GM12892 (cell line): ENCODE results near the gene LZTS2.

Source experiments
- POLR2A ChIP-seq: IDR thresholded peaks from 2 replicates; pipeline ENCODE4 v1.6.1; 2011; ENCODE audit warnings: low read depth, low read length, control low read depth
- POLR2AphosphoS5 ChIP-seq: IDR thresholded peaks from 2 replicates; pipeline ENCODE4 v1.6.1; 2011; ENCODE audit warnings: low read depth, low read length, control low read depth

DNA sequence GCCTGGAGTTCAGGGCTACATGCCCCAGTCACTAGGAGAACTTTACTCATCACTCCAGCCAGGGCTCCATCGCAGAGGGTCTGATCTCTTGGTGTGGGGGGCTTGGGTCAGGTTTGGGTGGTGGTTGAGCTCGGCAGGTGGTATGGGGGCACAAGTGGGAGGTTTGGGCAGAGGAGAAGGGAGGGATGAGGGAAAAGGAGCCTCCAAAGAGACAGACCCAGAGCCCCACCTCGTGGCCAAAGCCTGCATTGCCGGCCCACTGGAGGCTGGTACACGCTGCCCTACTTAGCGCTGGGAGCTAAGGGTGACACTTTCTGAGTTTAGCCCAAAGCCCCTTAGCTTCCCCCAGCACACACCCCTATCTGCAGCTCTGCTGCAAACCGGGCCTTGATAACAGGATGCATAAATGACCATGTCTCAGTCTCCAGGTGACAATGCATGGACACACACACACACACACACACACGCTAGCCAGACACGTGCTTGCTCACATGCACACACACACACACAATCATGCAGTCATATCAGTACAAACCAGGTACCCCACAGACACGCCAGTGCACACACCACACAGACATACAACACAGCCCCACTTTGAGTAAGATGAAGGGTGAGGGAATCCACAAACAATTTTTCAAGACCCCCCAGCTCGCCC, 14.7 kb downstream of the LZTS2 start:
- TF ChIP-seq POLR2A (no peak), POLR2AphosphoS5 (no peak)
